Loucy (cell line): ENCODE measurements around the gene TFDP1.

Experiments used
- EZH2phosphoT487 ChIP-seq: fragments of 200-600 bp; IDR thresholded peaks from 2 replicates; pipeline ENCODE4 v1.6.1; 2018; ENCODE audit warnings: antibody characterized with exemption, mild to moderate bottlenecking, moderate library complexity, borderline replicate concordance
- TF ChIP-seq, protein P1 (sequence below): fragments of 200-600 bp; sonication (generic); conservative IDR thresholded peaks from 2 replicates; pipeline ENCODE4 v1.5.1; 2014; ENCODE audit warnings: mild to moderate bottlenecking, antibody characterized with exemption, low read length

DNA sequence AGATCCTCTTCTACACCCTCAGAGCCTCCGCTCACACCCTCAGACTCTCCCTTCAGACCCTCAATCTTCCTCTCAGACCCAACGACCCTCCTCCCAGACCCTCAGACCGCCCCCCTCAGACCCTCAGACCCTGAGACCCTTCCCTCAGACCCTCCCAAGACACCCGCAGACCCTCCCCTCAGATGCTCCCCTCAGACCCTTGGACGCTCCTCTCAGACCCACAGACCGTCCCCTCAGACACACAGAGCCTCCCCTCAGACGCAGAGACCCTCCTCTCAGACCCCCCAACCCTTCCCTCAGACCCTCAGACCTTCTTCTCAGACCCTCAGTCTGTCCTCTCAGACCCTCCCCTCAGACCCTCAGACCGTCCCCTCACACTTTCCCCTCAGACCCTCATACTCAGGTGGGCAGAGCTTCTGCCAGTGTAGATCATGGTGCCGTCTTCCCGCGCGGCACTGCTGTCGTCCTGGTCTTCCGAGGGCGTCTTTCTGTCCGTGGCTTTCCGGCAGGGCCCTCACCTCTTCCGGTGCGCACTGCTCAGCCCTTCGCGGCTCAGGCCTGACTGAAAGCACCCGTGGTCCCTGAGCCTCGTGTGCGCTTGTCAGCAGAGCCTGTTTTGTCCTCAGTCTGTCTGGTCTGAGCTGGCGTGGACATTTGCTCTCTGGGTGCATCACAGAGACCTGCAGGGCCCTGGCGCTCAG is 18.9 kb upstream of the TFDP1 start:
- TF ChIP-seq, protein P1, sequence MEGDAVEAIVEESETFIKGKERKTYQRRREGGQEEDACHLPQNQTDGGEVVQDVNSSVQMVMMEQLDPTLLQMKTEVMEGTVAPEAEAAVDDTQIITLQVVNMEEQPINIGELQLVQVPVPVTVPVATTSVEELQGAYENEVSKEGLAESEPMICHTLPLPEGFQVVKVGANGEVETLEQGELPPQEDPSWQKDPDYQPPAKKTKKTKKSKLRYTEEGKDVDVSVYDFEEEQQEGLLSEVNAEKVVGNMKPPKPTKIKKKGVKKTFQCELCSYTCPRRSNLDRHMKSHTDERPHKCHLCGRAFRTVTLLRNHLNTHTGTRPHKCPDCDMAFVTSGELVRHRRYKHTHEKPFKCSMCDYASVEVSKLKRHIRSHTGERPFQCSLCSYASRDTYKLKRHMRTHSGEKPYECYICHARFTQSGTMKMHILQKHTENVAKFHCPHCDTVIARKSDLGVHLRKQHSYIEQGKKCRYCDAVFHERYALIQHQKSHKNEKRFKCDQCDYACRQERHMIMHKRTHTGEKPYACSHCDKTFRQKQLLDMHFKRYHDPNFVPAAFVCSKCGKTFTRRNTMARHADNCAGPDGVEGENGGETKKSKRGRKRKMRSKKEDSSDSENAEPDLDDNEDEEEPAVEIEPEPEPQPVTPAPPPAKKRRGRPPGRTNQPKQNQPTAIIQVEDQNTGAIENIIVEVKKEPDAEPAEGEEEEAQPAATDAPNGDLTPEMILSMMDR: no peak
- no peak for TF ChIP-seq EZH2phosphoT487
